ENCODE results near the gene CTRB2.
"Not testable (repeated sequence)": the region's sequence is repeated elsewhere in the genome, so short reads cannot be mapped to it uniquely, and the experiment has no call there.

CTRB2 gene

GRCh38 chr16:75225678-75226515 lies 18.9 kb upstream of the CTRB2 start:
- no peak for DNase-seq

- no peak for DNase-seq
These were observed 18.1 kb upstream of the CTRB2 start for GRCh38 chr16:75225092-75225491.

- DNase-seq = no peak
These were observed 17.5 kb upstream of the CTRB2 start for GRCh38 chr16:75224306-75225082.

GRCh38 chr16:75223129-75223528 lies 16.2 kb upstream of the CTRB2 start:
- DNase-seq = not testable (repeated sequence)

- no peak for DNase-seq
These were observed 15.4 kb upstream of the CTRB2 start for GRCh38 chr16:75222271-75222783.

GRCh38 chr16:75219838-75220237 lies 12.9 kb upstream of the CTRB2 start:
- no peak for DNase-seq

- no peak for DNase-seq
These were observed 12.1 kb upstream of the CTRB2 start for GRCh38 chr16:75219088-75219487.

- no peak for DNase-seq
These were observed 11.5 kb upstream of the CTRB2 start, which contains the start of gene CTRB1 for GRCh38 chr16:75218256-75219076. Gene CTRB1, plus strand, starts transcription at chr16:75218988. Its CDS starts 20 bp downstream, at chr16:75219008.

GRCh38 chr16:75217389-75217851 lies 10.5 kb upstream of the CTRB2 start:
- no peak for DNase-seq

- no peak for DNase-seq
These were observed 9.6 kb upstream of the CTRB2 start for GRCh38 chr16:75216576-75216975.

- no peak for DNase-seq
These were observed 9.2 kb upstream of the CTRB2 start for GRCh38 chr16:75216127-75216526.

- DNase-seq = not testable (repeated sequence)
These were observed 4.3 kb upstream of the CTRB2 start for GRCh38 chr16:75211286-75211685.

GRCh38 chr16:75209944-75210343 lies 3.0 kb upstream of the CTRB2 start:
- DNase-seq = no peak

- DNase-seq = not testable (repeated sequence)
These were observed 2.6 kb upstream of the CTRB2 start for GRCh38 chr16:75209514-75209913.

GRCh38 chr16:75208861-75209505 lies 2.0 kb upstream of the CTRB2 start:
- DNase-seq = no peak

GRCh38 chr16:75208242-75208825 lies 1.4 kb upstream of the CTRB2 start:
- no peak for DNase-seq

- DNase-seq = no peak
These were observed 870 bp upstream of the CTRB2 start for GRCh38 chr16:75207831-75208230.

- not testable (repeated sequence) for DNase-seq
These were observed 806 bp downstream of the CTRB2 start for GRCh38 chr16:75205961-75206748.

- DNase-seq = not testable (repeated sequence)
These were observed 1.5 kb downstream of the CTRB2 start for GRCh38 chr16:75205438-75205837.

GRCh38 chr16:75204905-75205304 lies 2.1 kb downstream of the CTRB2 start:
- DNase-seq = not testable (repeated sequence)

GRCh38 chr16:75204410-75204758 lies 2.6 kb downstream of the CTRB2 start:
- no peak for DNase-seq

Measured in NCI-H526 treated with DMSO at 0.1 percent for 48 hours (cell line).